Retinal pigment epithelial cell (primary cell): ENCODE measurements around the gene GLTP.
A peak's percentile ranks its signal among the peaks of the same experiment; 100 is the strongest.

Source experiments
- DNase-seq: peaks from one replicate; pipeline ENCODE4 v3.0.0-alpha.2; 2010; ENCODE audit warnings: low read depth
- H3K4me3 ChIP-seq: 2 replicates; pipeline ENCODE4 v1.5.1; 2011; ENCODE audit warnings: mild to moderate bottlenecking, low read length, control low read depth, moderate library complexity
- CTCF ChIP-seq: conservative IDR thresholded peaks from 2 replicates; pipeline ENCODE4 v1.5.1; 2011; ENCODE audit warnings: low read depth, low read length, control low read depth, inconsistent platforms

GLTP gene

GRCh38 chr12:109832541-109833306 lies 47.6 kb downstream of the GLTP start:
- no peak for TF ChIP-seq CTCF
- no peak for DNase-seq
- H3K4me3 ChIP-seq, result peak overlapping the region; percentile 39

- no peak for DNase-seq
- H3K4me3 ChIP-seq, result no peak overlapping the region
- TF ChIP-seq CTCF, result no peak
Measured at GRCh38 chr12:109831929-109832328, 48.4 kb downstream of the GLTP start.

- TF ChIP-seq CTCF, result no peak
- no peak for DNase-seq
- no peak overlapping the region for H3K4me3 ChIP-seq
Measured at GRCh38 chr12:109831365-109831764, 49.0 kb downstream of the GLTP start.

- no peak for DNase-seq
- no peak overlapping the region for H3K4me3 ChIP-seq
- no peak for TF ChIP-seq CTCF
Measured at GRCh38 chr12:109830718-109831117, 49.6 kb downstream of the GLTP start.

GRCh38 chr12:109830267-109830666 lies 50.1 kb downstream of the GLTP start:
- TF ChIP-seq CTCF, result no peak
- no peak for DNase-seq
- no peak overlapping the region for H3K4me3 ChIP-seq

- TF ChIP-seq CTCF, result no peak
- no peak overlapping the region for H3K4me3 ChIP-seq
- no peak for DNase-seq
Measured at GRCh38 chr12:109829667-109830066, 50.7 kb downstream of the GLTP start.
